CD14-positive monocyte (primary cell): ENCODE results near the gene EIPR1. TPM values are rescaled to one million over a fixed set of nuclear protein-coding genes. Genes with fewer than 3 reads are reported as not detected.

Experiments used
- DNase-seq, 3 donors: peaks; one replicate each; pipeline ENCODE4 v3.0.0-alpha.2; 2011 to 2022
- H2AFZ ChIP-seq: 2 replicates; pipeline ENCODE4 v1.6.0; 2012; ENCODE audit warnings: mild to moderate bottlenecking, low read depth, low read length, inconsistent platforms; ENCODE audit not compliant: insufficient read depth, poor library complexity, severe bottlenecking
- H3K27ac ChIP-seq, 2 donors: 1 replicate in 1 of 2; 2 replicates in 1 of 2; pipeline ENCODE4 v1.5.1; 2012 to 2013; ENCODE audit warnings: low read length in 2 of 2, control low read depth in 1 of 2, inconsistent platforms in 1 of 2, low read depth in 1 of 2, mild to moderate bottlenecking in 1 of 2
- H3K27me3 ChIP-seq, 2 donors: one replicate each; pipeline versions ENCODE4 v1.6.0 to v1.6.1; 2011 to 2013; ENCODE audit warnings: low read length in 2 of 2; ENCODE audit not compliant: control insufficient read depth in 2 of 2, insufficient read depth in 2 of 2
- H3K36me3 ChIP-seq, 2 donors: replicated peaks in 1 of 2; 1 replicate in 1 of 2; 2 replicates in 1 of 2; pipeline versions ENCODE4 v1.5.1 to v1.6.1; 2012 to 2013; ENCODE audit warnings: low read length in 2 of 2, control low read depth in 1 of 2, inconsistent platforms in 1 of 2, mild to moderate bottlenecking in 1 of 2; ENCODE audit not compliant: insufficient read depth in 2 of 2, control insufficient read depth in 1 of 2
- H3K4me1 ChIP-seq, 2 donors: 1 replicate in 1 of 2; 2 replicates in 1 of 2; pipeline versions ENCODE4 v1.5.1 to v1.6.1; 2012 to 2013; ENCODE audit warnings: low read length in 2 of 2, control low read depth in 1 of 2, inconsistent platforms in 1 of 2, mild to moderate bottlenecking in 1 of 2, moderate library complexity in 1 of 2; ENCODE audit not compliant: insufficient read depth in 2 of 2, control insufficient read depth in 1 of 2
- H3K4me2 ChIP-seq: replicated peaks from 2 replicates; pipeline ENCODE3; 2012; ENCODE audit warnings: low read length, moderate library complexity, mild to moderate bottlenecking; ENCODE audit not compliant: poor library complexity, severe bottlenecking; ENCODE audit errors: extremely low read depth
- H3K4me3 ChIP-seq, 3 experiments: fragments of 200-600 bp in 1 of 3; sonication (generic) in 1 of 3; replicated peaks in 1 of 3; 1 replicate in 2 of 3; 2 replicates in 1 of 3; pipeline ENCODE4 v1.5.1; 2011 to 2013; ENCODE audit warnings: low read length in 3 of 3, mild to moderate bottlenecking in 3 of 3, control low read depth in 2 of 3, low read depth in 2 of 3, inconsistent platforms in 1 of 3, moderate library complexity in 1 of 3
- H3K79me2 ChIP-seq: 2 replicates; pipeline ENCODE4 v1.6.0; 2012; ENCODE audit warnings: mild to moderate bottlenecking, control low read depth, inconsistent platforms, low read length, moderate library complexity; ENCODE audit not compliant: insufficient read depth
- H3K9ac ChIP-seq: 2 replicates; pipeline ENCODE4 v1.6.0; 2017; ENCODE audit warnings: low read length, mild to moderate bottlenecking; ENCODE audit not compliant: insufficient read depth, poor library complexity, severe bottlenecking
- H3K9me3 ChIP-seq, 2 donors: replicated peaks in 1 of 2; 1 replicate in 1 of 2; 2 replicates in 1 of 2; pipeline versions ENCODE4 v1.5.1 to v1.6.1; 2012 to 2013; ENCODE audit warnings: low read length in 2 of 2, control low read depth in 1 of 2; ENCODE audit not compliant: control insufficient read depth in 1 of 2, insufficient read depth in 1 of 2
- H4K20me1 ChIP-seq: 2 replicates; pipeline ENCODE4 v1.6.0; 2012; ENCODE audit warnings: mild to moderate bottlenecking, low read length, control low read depth, moderate library complexity; ENCODE audit not compliant: insufficient read depth
- H3K27ac Mint-ChIP-seq, 7 donors: one replicate each; pipeline ENCODE4 v1.8.0; 2020; ENCODE audit warnings: mild to moderate bottlenecking in 7 of 7, mixed read lengths in 7 of 7, moderate library complexity in 6 of 7, inconsistent platforms in 2 of 7
- H3K27me3 Mint-ChIP-seq, 3 donors: one replicate each; pipeline ENCODE4 v1.8.0; 2021 to 2022; ENCODE audit warnings: low read depth in 3 of 3, mild to moderate bottlenecking in 3 of 3, mixed read lengths in 3 of 3, moderate library complexity in 3 of 3, inconsistent platforms in 1 of 3
- H3K36me3 Mint-ChIP-seq, 2 donors: one replicate each; pipeline ENCODE4 v1.8.0; 2020; ENCODE audit warnings: mixed read lengths in 2 of 2, inconsistent platforms in 1 of 2, mild to moderate bottlenecking in 1 of 2
- H3K4me1 Mint-ChIP-seq: one replicate; pipeline ENCODE4 v1.8.0; 2020; ENCODE audit warnings: mild to moderate bottlenecking, mixed read lengths
- H3K4me3 Mint-ChIP-seq, 2 donors: one replicate each; pipeline ENCODE4 v1.8.0; 2020; ENCODE audit warnings: mild to moderate bottlenecking in 2 of 2, mixed read lengths in 2 of 2, moderate library complexity in 1 of 2
- H3K9me3 Mint-ChIP-seq, 7 donors: one replicate each; pipeline ENCODE4 v1.8.0; 2020 to 2022; ENCODE audit warnings: mixed read lengths in 7 of 7, mild to moderate bottlenecking in 6 of 7, moderate library complexity in 6 of 7, inconsistent platforms in 2 of 7
- CTCF ChIP-seq: fragments of 200-600 bp; IDR thresholded peaks from one replicate; pipeline ENCODE4 v1.8.0; 2022; ENCODE audit warnings: antibody characterized with exemption, mild to moderate bottlenecking
- WGBS: methylation state at CpG from one replicate; pipeline ENCODE4 v1.1.5; 2013; ENCODE audit warnings: missing lambda C conversion rate; ENCODE audit not compliant: insufficient coverage; 5-methylcytosine and 5-hydroxymethylcytosine counted together
- intact Hi-C, 2 donors: fragments of 100-400 bp; cut with micrococcal nuclease; formaldehyde crosslinking; loops; one replicate each; pipeline versions ENCODE4 v1.15.0 to v1.15.1; 2023
- polyA plus RNA-seq, 3 donors: library from polyadenylated mRNA; depleted of rRNA in 1 of 3; unstranded in 2 of 3; stranded (reverse) in 1 of 3; fragments of 300-500 nt in 2 of 3; fragments of >200 nt in 1 of 3; fragmentation: Illumina TruSeq in 2 of 3; gene quantifications; 1 replicate in 2 of 3; 2 replicates in 1 of 3; pipeline ENCODE4 v1.2.3, GENCODE V29; 2012 to 2021

The EIPR1 gene
- polyA plus RNA-seq, 3 donors: 19.0 to 22.4 (median 20.8) TPM

DNA sequence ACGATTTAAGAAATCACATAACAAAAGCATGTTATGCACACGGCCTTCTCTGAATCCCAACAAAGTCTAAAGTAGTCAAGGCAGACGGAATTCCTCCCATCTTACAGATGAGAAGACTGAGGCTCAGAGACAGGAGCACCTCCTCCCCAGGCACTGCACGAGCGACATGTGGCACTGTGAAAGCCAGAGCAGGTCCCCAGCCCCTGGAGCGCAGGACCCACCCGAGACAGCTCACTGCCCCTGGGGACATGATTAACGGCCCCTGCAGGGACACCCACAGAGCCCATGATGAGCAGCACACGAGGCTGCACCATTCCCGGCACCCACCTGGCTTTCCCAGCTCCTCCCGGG, 53.6 kb downstream of the EIPR1 start:
- Histone ChIP-seq H3K27me3 (no peaks in the 10 kb centered on the region), H3K9me3 (no peaks in the 10 kb centered on the region), H3K79me2 (no peaks in the 10 kb centered on the region), H3K27ac (no peak overlapping the region), H3K4me3 (no peak overlapping the region), H3K4me1 (no peaks in the 10 kb centered on the region), H3K9ac (no peak overlapping the region), H2AFZ (no peak overlapping the region), H3K4me2 (no peak overlapping the region), H3K36me3 (peaks cover 3 to 30% of the 10 kb centered on the region in 2 donors), H4K20me1 (peaks cover 5% of the 10 kb centered on the region)
- no peaks in the 10 kb centered on the region for H3K27me3 Mint-ChIP-seq
- H3K4me3 Mint-ChIP-seq: no peak overlapping the region
- intact Hi-C loops: no loop called here
- TF ChIP-seq CTCF: no peak
- no peak for DNase-seq
- peaks cover 23 to 51% of the 10 kb centered on the region in 2 donors for H3K36me3 Mint-ChIP-seq
- 97% methylated on average over 11 of the region's 11 CpGs for WGBS
- H3K27ac Mint-ChIP-seq: peak overlapping the region in 1 of 7 donors; percentile 3
- H3K4me1 Mint-ChIP-seq: no peaks in the 10 kb centered on the region
- peaks cover 0 to 2% (median 0%) of the 10 kb centered on the region in 7 donors for H3K9me3 Mint-ChIP-seq

GRCh38 chr2:3323360-3324035, 54.1 kb downstream of the EIPR1 start:
- WGBS: over 99% methylated on average over 16 of the region's 19 CpGs
- H3K27ac Mint-ChIP-seq: peak overlapping the region in 1 of 7 donors; percentile 3
- no peaks in the 10 kb centered on the region for H3K4me1 Mint-ChIP-seq
- H3K36me3 Mint-ChIP-seq: peaks cover 28 to 57% of the 10 kb centered on the region in 2 donors
- H3K79me2 ChIP-seq: no peaks in the 10 kb centered on the region
- no peaks in the 10 kb centered on the region for H3K27me3 ChIP-seq
- no peak overlapping the region for H3K4me3 ChIP-seq
- TF ChIP-seq CTCF: no peak
- H3K4me1 ChIP-seq: no peaks in the 10 kb centered on the region
- intact Hi-C loops: no loop called here
- H3K4me3 Mint-ChIP-seq: no peak overlapping the region
- no peak overlapping the region for H3K4me2 ChIP-seq
- no peaks in the 10 kb centered on the region for H3K9me3 ChIP-seq
- H3K36me3 ChIP-seq: peaks cover 3 to 36% of the 10 kb centered on the region in 2 donors
- no peaks in the 10 kb centered on the region for H3K27me3 Mint-ChIP-seq
- peaks cover 0 to 2% (median 0%) of the 10 kb centered on the region in 7 donors for H3K9me3 Mint-ChIP-seq
- DNase-seq: no peak
- peaks cover 5% of the 10 kb centered on the region for H4K20me1 ChIP-seq
- no peak overlapping the region for H3K9ac ChIP-seq
- no peak overlapping the region for H2AFZ ChIP-seq
- H3K27ac ChIP-seq: no peak overlapping the region
